GM21619 (cell line): Measurements from ENCODE around the gene CYTH2.

ENCODE experiments used
- ATAC-seq: cut with Tn5 transposase; IDR thresholded peaks from one replicate; pipeline ENCODE4 v1.9.1; 2021; ENCODE audit not compliant: unreplicated experiment

Gene CYTH2

DNA sequence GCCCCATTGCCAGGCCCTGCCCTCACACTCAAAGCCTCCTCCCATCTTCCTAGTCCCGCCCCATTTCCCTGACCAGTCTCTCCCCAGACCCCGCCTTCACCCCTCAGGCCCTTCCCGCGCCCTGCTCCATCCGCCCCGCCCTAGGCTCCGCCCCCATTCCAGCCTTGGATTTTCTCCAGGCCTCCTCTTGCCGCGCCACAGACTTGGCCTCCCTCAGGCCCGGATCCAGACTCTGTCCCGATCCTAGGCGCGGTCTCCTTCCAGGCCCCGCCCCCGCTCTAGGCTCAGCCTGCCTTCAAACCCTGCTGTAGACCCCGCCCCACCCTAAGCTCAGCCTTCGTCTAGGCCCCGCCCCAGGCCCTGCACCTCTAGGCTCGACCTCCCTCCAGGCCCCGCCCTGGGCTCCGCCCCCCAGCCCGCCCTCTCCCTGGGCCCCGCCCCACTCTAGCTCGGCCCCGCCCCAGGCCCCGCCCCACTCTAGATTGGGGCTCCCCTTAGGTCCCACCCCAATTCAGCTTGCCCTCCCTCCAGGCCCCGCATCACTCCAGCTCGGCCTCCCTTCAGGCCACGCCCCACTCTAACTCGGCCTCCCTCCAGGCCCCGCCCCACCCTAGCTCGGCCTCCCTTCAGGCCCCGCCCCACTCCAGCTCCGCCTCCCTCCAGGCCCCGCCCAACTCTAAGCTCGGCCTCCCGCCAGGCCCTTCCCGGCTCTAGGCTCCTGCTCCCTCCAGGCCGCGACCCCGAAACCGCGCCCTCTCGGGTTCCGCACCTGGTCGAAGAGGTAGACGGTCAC, 24.0 kb downstream of the CYTH2 start:
- peak; percentile 50 for ATAC-seq

DNA sequence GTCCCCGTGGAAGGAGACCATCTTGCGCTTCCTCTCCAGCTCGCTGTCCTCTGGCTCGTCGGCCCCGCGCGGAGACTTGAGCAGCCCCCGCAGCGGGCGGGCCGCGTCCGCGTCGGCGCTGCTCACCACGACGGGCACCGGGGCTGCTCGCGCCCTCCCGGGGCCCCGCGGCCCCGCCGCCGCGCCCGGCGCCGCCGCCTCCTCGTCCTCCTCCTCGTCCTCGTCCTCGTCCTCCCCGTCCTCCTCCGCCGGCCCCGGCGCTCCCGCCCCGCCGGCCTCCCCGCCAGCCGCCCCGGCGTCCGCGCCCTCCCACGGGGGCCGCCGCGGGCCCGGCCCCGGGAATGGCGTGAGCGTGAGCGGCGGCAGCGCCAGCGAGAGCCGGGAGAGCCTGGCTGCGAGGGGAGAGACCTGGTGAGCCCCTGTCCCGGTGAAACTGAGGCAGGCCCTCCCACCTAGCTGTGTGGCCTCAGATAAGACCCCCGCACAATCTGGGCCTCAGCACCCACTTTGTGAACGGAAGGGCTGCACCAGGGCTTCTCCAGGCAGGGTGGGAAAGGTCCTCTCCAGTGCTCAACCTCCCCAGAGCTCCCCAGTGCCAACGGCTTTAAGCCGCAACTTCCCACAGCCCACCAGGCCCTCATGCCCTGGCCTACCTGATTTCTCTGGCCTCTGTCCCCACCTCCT, 24.7 kb downstream of the CYTH2 start:
- no peak for ATAC-seq

DNA sequence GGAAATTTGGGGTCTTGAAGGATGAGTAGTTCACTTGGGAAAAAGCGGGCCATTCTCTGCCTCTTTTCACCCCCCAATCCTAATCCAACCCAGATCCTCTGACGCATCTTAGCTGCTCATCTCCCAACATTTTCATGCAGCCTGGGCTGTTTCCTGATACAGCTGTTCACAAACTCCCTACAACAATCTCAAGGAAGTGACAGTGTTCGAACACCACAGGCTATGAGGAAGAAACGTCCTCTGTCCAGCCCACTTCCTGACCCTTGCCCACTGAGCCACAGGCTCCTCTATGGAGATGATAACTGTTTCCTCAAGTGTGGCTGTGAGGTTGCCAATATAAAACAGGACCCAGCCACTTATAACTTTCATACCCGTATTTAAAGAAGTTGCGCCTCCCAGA, 26.2 kb downstream of the CYTH2 start:
- ATAC-seq, result no peak

DNA sequence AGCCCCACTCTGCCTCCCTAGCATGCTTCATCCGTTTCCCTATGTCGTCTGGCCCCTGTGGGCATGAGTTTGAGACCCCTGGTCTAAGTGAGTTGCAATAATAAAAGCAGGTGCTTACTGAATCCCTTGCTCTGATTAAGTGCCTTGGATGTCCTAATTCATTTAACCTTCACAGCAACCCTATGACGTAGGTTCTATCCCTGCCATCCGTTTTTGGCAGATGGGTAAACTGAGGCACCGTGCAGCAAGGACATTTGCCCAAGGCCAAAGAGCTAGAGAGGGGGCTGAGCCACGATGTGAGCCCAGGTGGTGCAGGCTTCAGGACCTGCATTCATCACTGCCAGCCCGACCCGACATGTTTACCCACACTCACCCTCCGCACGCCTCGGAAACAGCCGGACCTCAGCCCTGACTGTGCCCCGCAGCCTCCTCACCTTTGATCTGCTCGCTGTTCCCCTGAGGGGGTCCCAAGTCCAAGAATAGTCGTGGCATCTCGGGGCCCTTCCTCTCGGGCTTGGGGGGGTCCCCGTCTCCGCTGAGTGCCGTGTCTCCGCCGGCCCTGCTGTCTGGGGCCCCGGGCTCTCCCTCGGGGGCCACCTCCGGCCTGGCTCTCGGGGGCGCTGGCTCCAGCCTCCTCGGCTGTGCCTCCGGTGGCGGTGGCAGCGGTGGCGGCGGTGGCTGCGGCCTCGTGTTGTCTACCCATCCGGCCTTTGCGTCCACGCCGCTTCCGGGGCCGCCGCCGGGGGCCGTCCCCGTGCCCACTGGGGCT, 28.0 kb downstream of the CYTH2 start:
- no peak for ATAC-seq

DNA sequence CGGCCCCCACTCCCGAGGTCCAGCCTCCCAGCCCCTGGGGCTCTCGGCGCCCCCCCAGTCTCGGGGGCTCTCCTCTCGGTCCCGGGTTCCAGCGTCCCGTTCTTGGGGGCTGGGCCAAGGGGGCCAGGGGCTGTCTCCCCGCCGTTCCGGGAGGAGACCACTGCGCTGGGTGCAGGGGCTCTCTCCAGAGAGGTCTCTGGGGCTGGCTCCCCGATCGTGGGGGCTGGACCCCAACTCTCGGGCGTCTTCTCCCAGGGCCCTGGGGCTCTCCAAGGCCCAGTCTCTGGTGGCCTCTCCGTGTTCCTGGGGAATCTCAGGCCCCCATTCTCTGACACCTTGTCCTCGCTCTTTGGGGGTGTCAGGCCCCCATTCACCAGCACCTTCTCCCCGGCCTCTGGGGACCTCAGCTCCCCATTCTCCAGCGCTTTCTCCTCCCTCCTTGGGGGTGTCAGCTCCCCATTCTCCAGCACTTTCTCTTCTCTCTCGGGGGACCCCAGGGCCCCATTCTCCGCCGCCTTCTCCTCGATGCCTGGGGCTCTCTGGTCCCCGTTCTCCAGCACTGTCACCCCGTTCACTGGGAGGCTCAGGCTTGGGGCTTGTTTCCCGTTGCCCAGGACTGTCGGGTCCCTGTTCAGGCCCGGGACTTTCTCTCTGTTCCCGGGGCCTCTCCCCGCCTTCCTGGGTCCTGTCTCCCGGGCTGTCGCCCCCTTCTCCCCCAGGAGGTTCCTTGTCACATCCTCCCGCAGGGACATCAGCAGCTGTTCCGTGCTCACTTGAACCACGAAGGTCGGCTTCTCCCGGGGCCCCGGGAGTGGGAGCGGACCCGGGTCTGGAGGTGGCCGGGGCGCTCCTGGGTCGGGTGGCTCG, 28.8 kb downstream of the CYTH2 start:
- no peak for ATAC-seq

DNA sequence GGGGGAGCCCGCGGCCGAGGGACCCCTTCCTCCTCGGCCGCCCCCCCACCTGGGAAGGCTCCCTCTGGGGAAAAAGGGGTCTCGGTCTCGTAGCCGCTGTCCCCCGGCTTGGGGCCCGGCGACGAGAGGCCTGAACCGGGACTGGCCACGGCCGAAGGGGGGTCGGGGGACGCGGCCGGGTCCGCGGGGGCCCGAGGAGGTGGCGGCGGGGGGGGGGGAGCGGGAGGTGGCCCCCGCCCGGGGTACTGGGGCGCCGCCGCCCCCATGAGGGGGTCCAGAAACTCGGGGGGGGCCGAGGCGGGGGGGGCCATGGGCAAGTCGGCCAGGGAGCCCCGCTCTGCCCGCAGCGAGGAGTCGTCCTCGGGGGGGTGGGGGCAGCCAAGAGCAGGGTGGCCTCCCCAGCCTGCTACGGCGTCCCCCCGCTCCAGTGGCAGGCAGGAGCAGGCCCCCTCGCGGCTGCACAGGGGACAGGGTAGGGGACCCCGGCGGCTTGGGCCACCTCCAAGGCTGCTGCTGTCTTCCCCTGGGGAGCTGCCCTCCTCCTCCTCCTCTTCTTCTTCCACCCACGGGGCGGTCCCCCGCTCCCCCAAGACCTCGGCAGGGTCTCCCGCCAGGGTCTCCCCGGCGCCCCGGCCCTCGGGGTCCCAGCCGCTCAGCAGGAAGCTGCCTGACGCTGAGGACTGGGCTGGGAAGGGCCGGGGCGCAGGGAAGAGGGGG, 29.6 kb downstream of the CYTH2 start:
- no peak for ATAC-seq

DNA sequence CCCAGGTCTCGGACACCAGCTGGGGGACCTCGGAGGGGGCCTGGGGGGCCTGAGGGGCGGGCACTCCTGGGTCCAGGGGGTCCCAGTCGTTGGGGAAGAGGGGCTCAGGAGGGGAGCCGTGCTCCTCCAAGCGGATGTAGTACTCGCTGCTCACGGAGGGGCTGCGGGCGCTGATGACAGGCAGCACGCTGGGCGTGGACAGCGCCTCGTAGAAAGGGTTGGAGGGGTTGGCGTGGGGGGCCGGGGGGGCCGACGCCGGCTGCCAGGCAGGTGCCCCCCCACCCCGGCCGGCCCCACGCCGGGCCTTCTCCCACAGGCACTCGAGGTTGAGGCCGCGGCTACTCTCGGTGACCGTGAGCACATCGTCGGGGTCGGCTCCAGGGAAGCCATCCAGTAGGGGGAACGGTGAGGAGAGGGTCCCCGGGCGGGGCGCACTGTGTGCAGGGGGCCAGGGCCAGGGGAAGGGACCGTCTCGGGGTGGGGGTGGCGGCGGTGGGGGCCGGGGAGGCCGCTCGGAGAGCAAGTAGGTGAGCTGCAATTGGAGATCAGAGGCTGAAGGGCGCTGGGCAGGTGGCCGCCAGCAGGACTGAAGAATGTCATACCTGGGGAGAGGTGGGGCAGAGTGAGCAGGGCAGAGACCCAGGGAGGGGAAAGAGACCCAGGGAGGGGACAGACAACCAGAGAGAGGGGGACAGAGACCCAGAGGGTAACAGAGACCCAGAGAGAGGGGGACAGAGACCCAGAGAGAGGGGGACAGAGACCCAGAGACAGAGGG, 30.3 kb downstream of the CYTH2 start:
- ATAC-seq, result no peak

DNA sequence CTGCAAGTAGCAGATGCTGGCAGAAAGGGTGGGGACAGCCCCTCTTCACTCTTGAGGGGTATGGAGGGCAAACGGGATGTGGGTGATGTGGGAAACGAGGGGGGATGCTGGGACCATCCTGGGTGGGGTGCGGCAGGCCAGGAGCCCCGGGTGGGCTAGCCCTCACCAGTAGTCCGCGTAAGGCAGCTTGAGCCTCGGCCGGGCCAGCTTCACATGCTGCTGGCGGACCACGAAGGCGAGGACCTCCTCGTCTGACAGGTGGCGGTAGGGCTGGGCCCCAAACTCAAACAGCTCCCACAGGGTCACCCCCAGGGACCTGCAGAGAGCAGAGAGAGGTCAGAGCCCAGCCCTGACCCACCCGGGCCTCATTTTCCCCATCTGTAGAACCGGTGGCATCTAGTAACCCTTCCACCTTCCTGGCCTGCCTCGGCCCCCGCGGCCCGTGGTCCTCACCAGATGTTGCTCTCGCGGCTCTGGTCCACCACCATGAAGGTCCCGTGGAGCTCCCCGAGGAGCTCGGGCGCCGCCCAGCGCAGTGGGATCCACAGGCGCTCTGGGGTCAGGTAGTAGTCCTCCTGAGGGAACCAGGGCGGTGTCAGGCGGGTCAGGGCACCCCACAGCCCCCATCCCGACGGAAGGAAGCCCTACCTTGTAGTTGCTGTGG, 31.8 kb downstream of the CYTH2 start:
- ATAC-seq, result no peak

DNA sequence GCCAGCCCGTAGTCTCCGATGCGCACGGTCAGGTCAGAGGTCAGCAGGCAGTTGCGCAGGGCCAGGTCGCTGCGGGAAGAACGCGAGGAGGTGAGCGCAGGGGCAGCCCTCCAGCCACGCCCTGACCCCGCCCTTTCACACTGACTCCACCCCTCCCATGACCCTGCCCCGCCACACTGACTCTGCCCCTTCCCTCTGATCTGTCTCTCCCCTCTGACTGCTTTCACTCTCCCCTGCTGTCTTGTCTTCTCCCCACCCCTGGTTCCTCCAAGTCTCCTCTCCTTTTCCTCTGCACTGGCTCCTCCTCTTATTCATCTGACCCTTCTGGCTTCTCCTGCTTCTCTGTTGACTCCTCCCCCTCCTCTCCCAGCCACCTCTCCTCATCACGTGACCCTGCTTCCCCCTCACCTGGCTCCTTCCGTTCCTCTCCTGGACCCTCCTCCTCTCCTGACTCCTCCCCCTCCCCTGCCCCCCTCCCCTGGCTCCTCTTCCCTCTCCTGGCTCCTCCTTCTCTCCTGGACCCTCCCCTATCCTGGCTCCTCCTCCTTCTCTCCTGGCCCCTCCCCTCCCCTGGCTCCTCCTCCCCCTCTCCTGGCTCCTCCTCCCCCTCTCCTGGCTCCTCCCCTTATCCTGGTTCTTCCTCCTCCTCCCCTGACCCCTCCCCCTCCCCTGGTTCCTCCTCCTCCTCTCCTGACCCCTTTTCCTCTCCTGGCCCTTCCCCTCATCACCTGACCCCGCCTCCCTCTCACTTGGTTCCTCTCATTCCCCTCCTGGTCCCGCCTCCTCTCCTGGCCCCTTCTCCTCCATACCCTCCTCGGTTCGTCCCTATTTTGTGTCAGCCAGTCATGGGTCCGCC, 32.6 kb downstream of the CYTH2 start:
- no peak for ATAC-seq

DNA sequence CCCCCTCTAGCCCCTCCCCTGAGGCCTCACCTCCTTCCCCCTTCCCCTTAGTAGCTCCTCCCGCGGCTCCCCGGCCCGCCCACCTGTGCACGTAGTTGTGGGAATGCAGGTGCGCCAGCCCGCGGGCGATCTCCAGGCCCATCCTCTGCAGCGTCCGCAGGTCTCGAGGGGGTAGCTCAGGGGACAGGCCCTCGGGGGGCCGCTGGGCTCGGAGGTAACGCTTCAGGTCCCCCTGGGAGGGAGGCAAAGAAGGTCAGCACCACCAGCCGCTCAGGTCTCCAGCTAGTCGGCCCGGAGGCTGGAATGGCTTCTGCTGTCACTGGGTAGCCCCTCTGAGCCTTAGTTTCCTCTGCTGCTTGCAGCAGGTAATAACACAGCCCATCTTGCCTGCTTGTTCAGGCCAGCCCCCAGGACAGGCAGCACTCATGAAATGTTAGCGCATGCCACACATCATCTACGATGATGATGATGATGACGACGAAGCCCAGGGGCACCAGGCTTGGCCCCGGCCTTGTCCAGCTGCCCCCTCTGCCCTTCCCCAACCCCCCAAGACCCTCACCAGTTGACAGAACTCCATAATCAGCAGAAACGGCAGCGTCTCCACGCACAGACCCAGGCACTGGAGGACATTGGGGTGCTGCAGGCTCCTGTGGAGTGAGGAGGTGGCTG, 33.3 kb downstream of the CYTH2 start:
- no peak for ATAC-seq

DNA sequence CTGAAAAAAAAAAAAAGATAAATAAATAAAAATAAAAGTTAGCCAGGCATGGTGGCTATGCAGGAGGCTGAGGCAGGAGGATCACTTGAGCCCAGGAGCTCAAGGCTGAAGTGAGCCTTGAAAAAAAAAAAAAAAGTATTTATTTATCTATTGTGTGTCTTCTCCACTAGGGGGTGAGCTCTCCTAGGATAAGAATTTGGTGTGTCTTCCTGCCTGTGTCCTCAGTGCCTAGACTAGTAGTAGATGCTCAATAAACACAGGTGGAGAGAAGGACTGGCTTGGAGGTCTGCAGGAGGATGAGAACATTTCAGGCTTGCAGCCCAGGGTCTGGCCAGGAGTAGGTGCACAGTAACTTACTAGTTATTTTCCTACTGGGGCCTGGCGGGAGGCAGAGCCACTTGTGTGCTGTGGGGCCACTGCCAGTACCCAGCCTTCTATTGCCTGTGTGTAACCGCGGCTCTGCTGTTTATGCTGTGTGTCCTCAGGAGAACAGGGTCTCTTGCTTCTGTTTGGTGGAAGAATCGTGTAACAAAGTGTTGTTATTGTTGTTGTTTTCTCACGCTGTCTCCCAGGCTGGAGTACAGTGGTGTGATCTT, 37.1 kb downstream of the CYTH2 start:
- no peak for ATAC-seq

DNA sequence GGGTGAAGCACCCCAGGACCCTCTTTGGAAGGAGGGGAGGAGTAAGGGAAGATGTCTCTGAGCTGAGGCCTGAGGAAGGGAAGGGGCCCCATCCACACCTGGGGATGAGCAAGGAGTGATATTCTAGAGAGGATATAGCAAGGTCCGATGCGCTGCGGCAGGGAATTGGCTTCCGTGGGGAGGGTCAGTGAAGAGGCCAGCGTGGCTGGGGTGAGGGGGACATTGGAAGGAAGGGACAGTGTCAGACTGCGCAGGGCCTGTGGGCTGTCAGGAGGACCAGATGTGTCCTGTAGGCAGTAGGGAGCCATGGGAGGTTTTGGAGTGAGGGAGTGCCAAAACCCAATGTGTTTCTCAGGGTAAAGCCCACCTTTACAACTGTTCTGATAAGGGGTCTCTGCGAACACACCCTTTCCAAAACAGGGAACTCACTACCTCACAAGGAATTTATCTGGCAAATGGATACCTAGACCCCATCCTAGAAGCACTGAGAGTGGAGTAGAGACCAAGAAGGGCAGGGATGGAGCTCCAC, 38.8 kb downstream of the CYTH2 start:
- no peak for ATAC-seq

DNA sequence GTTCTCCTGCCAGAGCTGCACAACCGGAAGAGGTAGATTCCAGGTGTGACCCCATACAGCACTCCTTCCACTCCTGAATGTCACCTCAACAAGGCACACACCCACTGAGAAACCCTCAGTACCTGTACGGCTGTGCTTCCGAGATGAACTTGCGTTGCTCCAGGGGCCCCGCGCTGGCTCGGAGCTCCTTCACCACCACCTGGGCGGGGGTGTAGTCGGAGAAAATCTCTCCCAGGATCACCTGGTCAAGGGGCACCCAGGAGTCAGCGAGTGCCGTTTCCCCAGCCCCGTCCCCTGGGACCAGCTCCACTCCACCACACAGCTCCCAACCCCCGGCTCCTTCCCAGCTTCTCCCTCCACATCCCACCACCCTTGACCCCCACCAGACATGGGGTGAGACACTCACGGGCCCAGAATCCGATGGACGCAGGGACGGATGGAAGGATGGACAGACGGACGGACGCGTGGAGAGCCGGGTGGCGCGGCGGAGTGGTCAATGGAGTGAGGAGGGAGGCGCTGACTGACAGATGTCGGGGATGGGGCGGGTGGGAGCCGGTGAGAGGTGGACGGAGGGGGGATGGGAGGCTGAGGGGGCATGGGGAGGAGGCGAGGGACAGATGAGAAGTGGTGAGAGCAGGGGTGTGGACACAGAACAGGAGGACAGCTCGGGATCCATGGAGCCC, 39.7 kb downstream of the CYTH2 start:
- ATAC-seq, result no peak

DNA sequence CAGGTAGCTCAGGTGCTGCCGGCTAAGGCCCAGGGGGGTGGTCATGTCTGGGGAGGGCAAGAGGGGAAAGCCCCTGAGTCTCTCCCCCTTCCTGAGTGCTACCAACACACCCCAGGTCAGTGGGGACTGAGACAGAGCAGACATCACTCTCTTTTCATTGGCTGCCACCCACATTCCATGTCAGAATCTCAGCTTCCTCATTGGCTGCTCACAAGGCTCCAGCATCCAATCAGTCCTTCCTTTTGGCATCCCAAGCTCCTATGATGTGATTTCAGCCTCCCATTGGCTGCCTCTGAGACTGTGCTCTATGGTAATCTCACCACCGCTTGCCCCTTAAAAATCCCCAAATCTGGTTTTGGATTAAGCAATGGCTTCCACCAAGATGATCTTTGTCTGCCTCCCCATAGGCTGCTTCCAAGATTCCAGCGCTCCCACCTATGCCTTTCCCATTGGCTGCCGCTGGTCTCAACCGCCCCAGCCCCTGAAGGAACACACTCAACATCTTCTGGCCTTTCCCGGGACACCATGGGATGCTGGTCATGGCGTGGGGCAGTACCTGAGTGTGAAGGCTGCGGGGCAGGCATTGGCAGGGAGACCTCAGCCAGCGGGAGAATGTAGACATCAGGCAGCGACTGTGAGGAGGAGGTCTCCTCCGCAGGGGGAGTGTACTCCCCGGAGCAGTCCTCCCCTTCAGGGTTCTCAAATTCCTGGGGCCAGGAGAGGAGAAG, 40.5 kb downstream of the CYTH2 start:
- no peak for ATAC-seq

DNA sequence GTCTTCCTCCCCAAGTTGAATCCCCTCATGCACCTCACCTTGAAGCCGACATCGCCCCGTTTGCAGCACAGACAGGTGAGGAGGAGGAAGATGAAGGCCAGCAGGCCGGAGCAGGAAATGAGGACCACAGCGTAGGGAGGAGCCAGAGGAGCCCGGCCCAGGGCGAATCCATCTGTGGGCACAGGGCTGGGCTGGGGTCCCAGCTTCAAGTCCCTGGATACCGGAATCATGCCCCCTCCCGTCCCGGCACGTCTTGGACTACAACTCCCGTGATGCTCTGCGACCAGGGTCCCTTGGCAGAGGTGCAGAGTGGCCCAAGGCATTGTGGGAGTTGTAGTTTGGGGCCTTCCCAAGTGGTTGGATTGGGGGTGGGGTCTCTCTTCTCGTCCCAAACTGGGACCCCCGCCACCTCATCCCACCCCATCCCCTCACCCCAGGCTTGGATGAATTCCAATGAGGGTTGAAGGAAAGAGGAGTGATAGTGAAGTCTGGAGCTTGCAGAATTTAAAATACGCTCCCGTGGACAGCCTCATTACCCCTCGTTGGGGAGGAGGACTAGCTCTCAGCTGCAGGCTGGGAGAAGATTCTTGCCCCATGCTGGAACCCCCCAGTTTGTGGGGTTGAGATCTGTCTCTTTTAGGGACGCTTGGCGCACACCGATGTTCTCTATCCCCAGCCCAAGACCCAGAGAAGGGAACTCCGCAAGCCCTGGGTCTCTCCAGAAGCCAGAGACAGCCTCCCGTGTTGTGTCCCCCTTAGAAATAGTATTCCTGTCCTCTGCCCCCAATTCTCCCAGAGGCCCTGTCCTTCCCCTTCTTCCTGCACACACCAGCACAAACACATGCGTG, 41.5 kb downstream of the CYTH2 start:
- no peak for ATAC-seq
